ENCODE data around the gene CPPED1.

CPPED1 gene

DNA sequence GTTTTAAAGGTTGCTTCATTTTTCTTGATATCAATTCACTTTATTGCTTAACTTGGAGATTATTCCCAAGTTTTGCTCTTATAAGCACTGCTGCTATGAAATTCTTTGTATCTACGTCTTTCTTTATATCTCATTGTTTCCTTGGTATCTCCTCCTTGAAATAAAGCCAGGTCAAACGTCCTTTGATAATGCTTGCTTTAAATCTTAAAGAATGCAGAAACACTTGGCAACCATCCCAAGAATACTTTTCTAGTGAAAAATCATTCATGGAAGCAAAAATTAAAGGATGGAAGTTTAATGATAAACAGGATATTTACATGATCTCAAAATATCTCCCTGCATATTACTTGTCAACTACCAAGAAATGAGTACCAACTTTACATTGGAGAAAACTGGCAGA is 175.2 kb downstream of the CPPED1 start:
- DNase-seq = no peak

GRCh38 chr16:12627394-12627793 is 176.3 kb downstream of the CPPED1 start:
- no peak for DNase-seq

DNA sequence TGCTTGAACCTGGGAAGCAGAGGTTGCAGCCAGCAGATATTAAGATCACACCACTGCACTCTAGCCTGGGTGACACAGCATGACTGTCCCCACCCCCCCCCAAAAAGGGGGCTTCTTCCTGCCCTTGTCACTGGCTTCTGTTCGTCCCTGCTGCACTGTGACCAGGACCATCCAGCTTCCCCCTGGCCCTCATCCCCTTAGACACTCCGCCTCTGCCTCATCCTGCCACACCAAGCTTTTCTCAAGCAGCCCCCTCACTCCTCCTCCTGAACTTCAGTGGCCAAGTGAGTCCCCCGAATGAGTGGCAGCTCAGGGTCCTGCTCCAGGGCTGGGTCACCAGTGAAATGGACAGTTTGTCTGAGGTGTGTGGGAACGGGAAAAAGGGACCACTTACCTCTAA is 177.3 kb downstream of the CPPED1 start:
- no peak for DNase-seq

GRCh38 chr16:12625716-12626115 is 178.0 kb downstream of the CPPED1 start:
- DNase-seq = no peak

DNA sequence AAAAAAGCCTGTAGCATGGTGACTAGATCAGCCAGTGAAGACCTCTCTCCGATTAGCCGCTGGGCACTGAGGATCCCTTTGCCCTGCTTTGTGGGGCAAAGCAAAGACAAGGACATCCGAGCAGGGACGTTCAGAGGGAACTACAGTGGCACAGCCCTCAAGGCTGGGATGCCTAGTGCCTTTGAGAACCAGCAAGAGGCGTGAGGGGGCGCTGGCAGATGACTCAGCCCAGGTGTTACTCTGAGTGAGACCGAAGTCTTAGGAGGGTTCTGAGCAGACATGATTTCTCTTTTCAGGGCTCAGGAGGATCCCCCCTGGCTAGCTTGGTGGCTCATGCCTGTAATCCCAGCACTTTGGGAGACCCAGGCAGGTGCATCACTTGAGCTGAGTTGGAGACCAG is 178.6 kb downstream of the CPPED1 start:
- DNase-seq = no peak

GRCh38 chr16:12620150-12620549 is 183.5 kb downstream of the CPPED1 start:
- DNase-seq = no peak

GRCh38 chr16:12618515-12618914 is 185.2 kb downstream of the CPPED1 start:
- no peak for DNase-seq

GRCh38 chr16:12617401-12617819 is 186.3 kb downstream of the CPPED1 start:
- DNase-seq = no peak

- DNase-seq = no peak
Measured at GRCh38 chr16:12614662-12615278, 188.9 kb downstream of the CPPED1 start.

- no peak for DNase-seq
Measured at GRCh38 chr16:12613992-12614661, 189.6 kb downstream of the CPPED1 start.

GRCh38 chr16:12613131-12613991 is 190.3 kb downstream of the CPPED1 start:
- no peak for DNase-seq

- DNase-seq = no peak
Measured at GRCh38 chr16:12612598-12613101, 191.0 kb downstream of the CPPED1 start.

- DNase-seq = no peak
Measured at GRCh38 chr16:12611916-12612597, 191.6 kb downstream of the CPPED1 start.

- DNase-seq = no peak
Measured at GRCh38 chr16:12611006-12611477, 192.6 kb downstream of the CPPED1 start.

GRCh38 chr16:12609937-12610699 is 193.6 kb downstream of the CPPED1 start:
- no peak for DNase-seq
